Adrenal gland (tissue), 5 donors: ENCODE data around the gene BOD1L1.

ENCODE experiments used
- POLR2A ChIP-seq, 2 donors: fragments of 450-650 bp; IDR thresholded peaks; one replicate each; pipeline ENCODE4 v1.6.1; 2017; ENCODE audit warnings: antibody characterized with exemption in 2 of 2, mild to moderate bottlenecking in 2 of 2, moderate library complexity in 1 of 2
- TF ChIP-seq, protein P1 (sequence below), 6 experiments: fragments of 450-650 bp in 4 of 6; fragments of 200-600 bp in 2 of 6; sonication (generic) in 1 of 6; IDR thresholded peaks; 1 replicate in 5 of 6; 2 replicates in 1 of 6; pipeline versions ENCODE4 v1.5.1 to v1.8.0; 2016 to 2021; ENCODE audit warnings: antibody characterized with exemption in 6 of 6, mild to moderate bottlenecking in 2 of 6, moderate library complexity in 1 of 6
- donor health status: DM: no; HTN: no; CAD: no.

DNA sequence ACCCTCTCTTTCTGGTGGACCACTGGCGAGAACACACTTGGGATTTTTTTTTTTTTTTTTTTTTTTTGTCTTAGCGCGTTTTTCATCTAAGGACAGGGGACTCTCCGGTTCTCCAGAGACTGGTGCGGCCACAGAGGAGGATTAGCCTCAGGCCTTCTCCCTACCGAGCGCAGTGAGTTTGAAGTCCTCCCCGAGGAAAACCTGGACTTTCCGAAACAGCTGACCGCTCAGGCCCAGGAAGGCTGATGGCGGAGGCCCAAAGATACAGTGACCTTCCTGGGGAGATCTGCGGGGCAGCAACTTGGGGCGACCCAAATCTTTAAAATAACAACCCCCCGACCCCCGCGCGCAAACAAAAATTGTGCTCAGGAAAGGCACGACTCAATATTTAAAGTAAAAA lies 92.4 kb downstream of the BOD1L1 start:
- TF ChIP-seq, protein P1, sequence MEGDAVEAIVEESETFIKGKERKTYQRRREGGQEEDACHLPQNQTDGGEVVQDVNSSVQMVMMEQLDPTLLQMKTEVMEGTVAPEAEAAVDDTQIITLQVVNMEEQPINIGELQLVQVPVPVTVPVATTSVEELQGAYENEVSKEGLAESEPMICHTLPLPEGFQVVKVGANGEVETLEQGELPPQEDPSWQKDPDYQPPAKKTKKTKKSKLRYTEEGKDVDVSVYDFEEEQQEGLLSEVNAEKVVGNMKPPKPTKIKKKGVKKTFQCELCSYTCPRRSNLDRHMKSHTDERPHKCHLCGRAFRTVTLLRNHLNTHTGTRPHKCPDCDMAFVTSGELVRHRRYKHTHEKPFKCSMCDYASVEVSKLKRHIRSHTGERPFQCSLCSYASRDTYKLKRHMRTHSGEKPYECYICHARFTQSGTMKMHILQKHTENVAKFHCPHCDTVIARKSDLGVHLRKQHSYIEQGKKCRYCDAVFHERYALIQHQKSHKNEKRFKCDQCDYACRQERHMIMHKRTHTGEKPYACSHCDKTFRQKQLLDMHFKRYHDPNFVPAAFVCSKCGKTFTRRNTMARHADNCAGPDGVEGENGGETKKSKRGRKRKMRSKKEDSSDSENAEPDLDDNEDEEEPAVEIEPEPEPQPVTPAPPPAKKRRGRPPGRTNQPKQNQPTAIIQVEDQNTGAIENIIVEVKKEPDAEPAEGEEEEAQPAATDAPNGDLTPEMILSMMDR (IDR thresholded peaks at IDR 0.05): no peak
- no peak for TF ChIP-seq POLR2A (IDR thresholded peaks at IDR 0.05)
